HepG2 (cell line): ENCODE measurements around the gene BOD1. TPM values are rescaled to one million over a fixed set of nuclear protein-coding genes. Genes with fewer than 3 reads are reported as not detected.

Source experiments
- ATAC-seq: fragments of 200-7000 bp; cut with Tn5 transposase; 3 replicates; pipeline ENCODE4 v1.9.1; 2020; ENCODE audit warnings: mild to moderate bottlenecking, moderate library complexity
- BruUV-seq: library from RNA; stranded (reverse); fragments of 400-500 nt; replicated peaks from 2 replicates; lab custom pipeline; 2021; lab: Mats Ljungman, UMichigan
- CTCF ChIA-PET: fragments of 300-600 bp; formaldehyde crosslinking; extraction: SDS; loops from one replicate; lab custom pipeline; 2021; ENCODE audit warnings: low total read pairs, inconsistent platforms, low intra/inter-chr PET ratio; lab: Yijun Ruan, JAX
- POLR2A ChIA-PET: fragments of 350-600 bp; sonication (Branson Sonifier 250); formaldehyde crosslinking; loops from one replicate; lab custom pipeline; 2020; ENCODE audit warnings: antibody characterized with exemption, inconsistent platforms; lab: Yijun Ruan, JAX
- DNase-seq: peaks from one replicate; pipeline ENCODE4 v3.0.0-alpha.2; 2015; ENCODE audit warnings: low spot score
- FAIRE-seq: peaks from 3 replicates; lab custom pipeline; 2011; peaks lifted over from hg19 to GRCh38; lab: Jason Lieb, UNC
- H2AFZ ChIP-seq: one replicate; pipeline ENCODE4 v1.6.1; 2011; ENCODE audit warnings: low read length, inconsistent platforms
- H3K27ac ChIP-seq: fragments of 300-600 bp; 3 replicates; pipeline ENCODE4 v1.8.0; 2011; ENCODE audit warnings: mixed run types, mild to moderate bottlenecking, mixed read lengths, low read length, inconsistent platforms; ENCODE audit not compliant: insufficient read depth; ENCODE audit errors: extremely low read length
- H3K27me3 ChIP-seq, 2 experiments: fragments of 200-600 bp in 1 of 2; 2 replicates in 1 of 2; 3 replicates in 1 of 2; pipeline versions ENCODE4 v1.6.0 to v1.8.0; 2011; ENCODE audit warnings: low read length in 2 of 2, mild to moderate bottlenecking in 2 of 2, moderate library complexity in 2 of 2, inconsistent platforms in 1 of 2; ENCODE audit not compliant: insufficient read depth in 2 of 2, control insufficient read depth in 1 of 2
- H3K36me3 ChIP-seq, 2 experiments: fragments of 200-600 bp in 1 of 2; replicated peaks in 1 of 2; 2 replicates in 1 of 2; 3 replicates in 1 of 2; pipeline versions ENCODE4 v1.5.1 to v1.8.0; 2011; ENCODE audit warnings: low read length in 2 of 2, inconsistent platforms in 1 of 2; ENCODE audit not compliant: insufficient read depth in 2 of 2, control insufficient read depth in 1 of 2
- H3K4me1 ChIP-seq: 2 replicates; pipeline ENCODE4 v1.5.1; 2012; ENCODE audit warnings: low read length, inconsistent platforms; ENCODE audit not compliant: insufficient read depth
- H3K4me2 ChIP-seq: 2 replicates; pipeline ENCODE4 v1.6.0; 2011; ENCODE audit warnings: low read depth, low read length, inconsistent platforms
- H3K4me3 ChIP-seq, 3 experiments: fragments of 200-600 bp in 1 of 3; sonication (generic), shearing (Covaris generic) in 1 of 3; replicated peaks in 1 of 3; 2 replicates each; pipeline ENCODE4 v1.5.1; 2011 to 2016; ENCODE audit warnings: low read length in 3 of 3, inconsistent platforms in 2 of 3, low read depth in 2 of 3, mild to moderate bottlenecking in 2 of 3, control low read depth in 1 of 3, mixed read lengths in 1 of 3; ENCODE audit not compliant: insufficient read depth in 1 of 3
- H3K79me2 ChIP-seq: one replicate; pipeline ENCODE4 v1.6.1; 2011; ENCODE audit warnings: low read length, inconsistent platforms; ENCODE audit not compliant: insufficient read depth
- H3K9ac ChIP-seq: 2 replicates; pipeline ENCODE4 v1.6.0; 2011; ENCODE audit warnings: mild to moderate bottlenecking, low read depth, low read length, inconsistent platforms; ENCODE audit not compliant: insufficient read depth
- H3K9me3 ChIP-seq: 2 replicates; pipeline ENCODE4 v1.5.1; 2012; ENCODE audit warnings: mild to moderate bottlenecking, low read length
- H4K20me1 ChIP-seq: 2 replicates; pipeline ENCODE4 v1.6.0; 2011; ENCODE audit warnings: inconsistent platforms, mild to moderate bottlenecking, low read length, moderate library complexity; ENCODE audit not compliant: insufficient read depth
- CBX2 ChIP-seq, 2 experiments: fragments of 200-600 bp in 1 of 2; sonication (generic); formaldehyde crosslinking in 1 of 2; IDR thresholded peaks; 2 replicates each; pipeline versions ENCODE4 v1.7.0 to v1.8.1; 2018 to 2022; ENCODE audit warnings: low read depth in 2 of 2, low read length in 1 of 2, mild to moderate bottlenecking in 1 of 2, missing genetic modification reagents in 1 of 2
- HNRNPLL ChIP-seq: fragments of 200-400 bp; formaldehyde crosslinking; IDR thresholded peaks from 2 replicates; pipeline ENCODE4 v1.6.1; 2017; ENCODE audit warnings: mild to moderate bottlenecking, low read depth, low read length; ENCODE audit not compliant: poor library complexity, severe bottlenecking
- KDM4B ChIP-seq: sonication (generic); formaldehyde crosslinking; IDR thresholded peaks from 2 replicates; pipeline ENCODE4 v1.4.0; 2020; ENCODE audit warnings: missing genetic modification reagents
- KDM5B ChIP-seq: sonication (generic); formaldehyde crosslinking; IDR thresholded peaks from 2 replicates; pipeline ENCODE4 v1.4.0; 2020; ENCODE audit warnings: missing genetic modification reagents, mild to moderate bottlenecking, borderline replicate concordance
- REXO4 ChIP-seq: sonication (generic); formaldehyde crosslinking; IDR thresholded peaks from 2 replicates; pipeline ENCODE4 v1.8.0; 2022; ENCODE audit warnings: missing genetic modification reagents, mild to moderate bottlenecking, borderline replicate concordance
- SALL2 ChIP-seq: sonication (generic); formaldehyde crosslinking; IDR thresholded peaks from 2 replicates; pipeline ENCODE4 v1.8.1; 2023; ENCODE audit warnings: mild to moderate bottlenecking, missing genetic modification reagents, inconsistent platforms
- SMC3 ChIP-seq: IDR thresholded peaks from 2 replicates; pipeline ENCODE4 v1.6.1; 2011; ENCODE audit warnings: low read length, improper control_type of control experiment
- THAP11 ChIP-seq: IDR thresholded peaks from 2 replicates; pipeline ENCODE4 v1.6.1; 2016; ENCODE audit warnings: missing biosample characterization, missing genetic modification reagents
- ZBTB42 ChIP-seq: sonication (generic); formaldehyde crosslinking; IDR thresholded peaks from 2 replicates; pipeline ENCODE4 v1.5.0; 2020; ENCODE audit warnings: mild to moderate bottlenecking, missing genetic modification reagents
- ZNF451 ChIP-seq: sonication (generic); formaldehyde crosslinking; IDR thresholded peaks from 2 replicates; pipeline ENCODE4 v1.5.0; 2020; ENCODE audit warnings: mild to moderate bottlenecking, missing genetic modification reagents
- ZNF501 ChIP-seq: sonication (generic); formaldehyde crosslinking; IDR thresholded peaks from 2 replicates; pipeline ENCODE4 v1.5.1; 2020; ENCODE audit warnings: mild to moderate bottlenecking, moderate library complexity, missing genetic modification reagents
- ZNF567 ChIP-seq: sonication (generic); formaldehyde crosslinking; IDR thresholded peaks from 2 replicates; pipeline ENCODE4 v1.8.1; 2023; ENCODE audit warnings: mild to moderate bottlenecking, missing genetic modification reagents, borderline replicate concordance
- ZNF709 ChIP-seq: sonication (generic); formaldehyde crosslinking; IDR thresholded peaks from 2 replicates; pipeline ENCODE4 v1.5.0; 2020; ENCODE audit warnings: mild to moderate bottlenecking, missing genetic modification reagents
- ZNF75D ChIP-seq: sonication (generic); formaldehyde crosslinking; IDR thresholded peaks from 2 replicates; pipeline ENCODE4 v1.8.1; 2023; ENCODE audit warnings: missing genetic modification reagents, mild to moderate bottlenecking, borderline replicate concordance
- WGBS: methylation state at CpG from one replicate; pipeline ENCODE4 v1.1.6; 2017; ENCODE audit warnings: low lambda C conversion rate; 5-methylcytosine and 5-hydroxymethylcytosine counted together
- in situ Hi-C: cut with HindIII; loops from 2 replicates; pipeline ENCODE4 v1.10.0; 2017; ENCODE audit warnings: low pct_unique_long_range_greater_than_20kb; ENCODE audit not compliant: extremely low pct_ligation_motif_present
- intact Hi-C: fragments of 100-400 bp; cut with micrococcal nuclease; formaldehyde crosslinking; loops from one replicate; pipeline ENCODE4 v1.10.0; 2022; ENCODE audit not compliant: unreplicated experiment
- polyA plus RNA-seq, 8 experiments: library from polyadenylated mRNA; depleted of rRNA in 3 of 8; stranded (reverse) in 7 of 8; unstranded in 1 of 8; fragments of >200 nt; fragmentation: Illumina TruSeq in 4 of 8; extraction: Trizol in 4 of 8; gene quantifications; 2 replicates each; pipeline versions ENCODE4 v1.2.1 to v1.2.3, GENCODE V29; 2011 to 2016; ENCODE audit warnings: low read depth in 4 of 8, missing spikeins in 1 of 8, mixed read lengths in 1 of 8; ENCODE audit not compliant: insufficient read depth in 1 of 8
- total RNA-seq, 5 experiments: library from RNA; depleted of rRNA; stranded (reverse); fragments of >200 nt; fragmentation: Illumina TruSeq; extraction: Trizol; gene quantifications; 2 replicates each; pipeline ENCODE4 v1.2.3, GENCODE V29; 2016; ENCODE audit warnings: low read depth in 1 of 5
- TF ChIP-seq, protein P1 (sequence below): sonication (generic); formaldehyde crosslinking; IDR thresholded peaks from 2 replicates; pipeline ENCODE4 v1.5.1; 2020; ENCODE audit warnings: mild to moderate bottlenecking, moderate library complexity, missing genetic modification reagents
- TF ChIP-seq, protein P2 (sequence below): sonication (generic); formaldehyde crosslinking; IDR thresholded peaks from 2 replicates; pipeline ENCODE4 v1.4.0; 2020; ENCODE audit warnings: mild to moderate bottlenecking, missing genetic modification reagents
- TF ChIP-seq, protein P3 (sequence below): sonication (generic); formaldehyde crosslinking; IDR thresholded peaks from 2 replicates; pipeline ENCODE4 v1.4.0; 2020; ENCODE audit warnings: low read depth, mild to moderate bottlenecking, missing genetic modification reagents

Gene BOD1
- total and polyA plus RNA-seq, 2 of the 13 experiments (the other 11 are each of a cell fraction or from before 2014, with no cell fraction given) = 81.5 to 103 TPM

DNA sequence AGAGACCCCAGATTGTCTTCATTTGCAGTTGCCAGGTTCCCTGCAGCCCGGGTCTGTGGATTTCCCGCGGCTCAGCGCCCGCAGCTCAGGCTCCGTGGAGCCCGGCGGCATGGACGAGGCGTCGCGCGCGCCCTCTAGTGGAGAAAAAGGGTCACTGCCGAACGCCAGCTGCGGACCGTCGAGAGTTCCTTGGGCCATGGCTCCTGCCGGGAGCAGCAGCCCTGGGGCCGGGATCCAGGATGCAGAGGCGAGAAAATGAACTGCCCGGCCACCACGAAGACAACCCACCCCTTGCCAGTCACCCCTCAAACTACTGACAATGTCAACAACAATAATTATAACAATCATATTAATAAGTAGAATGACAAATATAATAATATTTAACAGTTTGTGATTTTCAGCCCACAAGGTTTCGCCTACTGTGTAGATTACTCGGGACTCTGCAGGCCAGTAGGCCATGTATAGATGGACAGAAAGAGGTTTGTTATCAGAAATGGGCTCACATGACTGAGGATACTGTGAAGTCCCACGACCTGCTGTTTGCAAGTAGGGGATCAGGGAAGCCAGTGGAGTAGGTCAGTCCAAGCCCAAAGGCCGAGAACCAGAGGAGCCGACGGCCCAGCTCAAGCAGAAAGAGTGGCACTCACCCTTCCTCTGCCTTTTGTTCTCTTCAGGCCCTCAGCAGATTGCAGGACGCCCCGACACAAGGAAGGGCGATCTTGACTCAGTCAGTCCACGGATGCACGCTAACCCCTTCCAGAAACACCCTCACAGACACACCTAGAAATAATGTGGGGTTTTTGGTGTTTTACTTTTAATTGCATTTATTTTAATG, 43.1 kb downstream of the BOD1 start:
- DNase-seq (peak; percentile 28), FAIRE-seq (peak; percentile 26), ATAC-seq (peak; percentile 96)
- Histone ChIP-seq H3K79me2 (no peaks in the 10 kb centered on the region), H3K9me3 (no peaks in the 10 kb centered on the region), H3K27me3 (peaks cover 0 to 30% of the 10 kb centered on the region in 2 experiments; a peak in 3 of 5 replicates), H3K27ac (no peak overlapping the region), H4K20me1 (no peaks in the 10 kb centered on the region), H3K9ac (no peak overlapping the region), H3K4me1 (no peaks in the 10 kb centered on the region), H3K4me2 (peak overlapping the region; percentile 40; the same call in 1 of the 2 replicates), H3K4me3 (no peak overlapping the region; a peak in 1 of 6 replicates), H3K36me3 (no peaks in the 10 kb centered on the region), H2AFZ (peak overlapping the region; percentile 81)
- ChIA-PET CTCF (interaction anchor here (1.3 to 1.9 kb wide), 2 partner anchors 177 to 280 kb away, joined by 3 to 9 read pairs; no protein-coding TSS in a partner anchor), POLR2A (no interaction called here)
- intact Hi-C loops = loop anchor here (1.0 to 10.0 kb wide), 4 partner anchors 119 to 409 kb away; no protein-coding TSS in a partner anchor
- no TSS peak for BruUV-seq
- in situ Hi-C loops = loop anchor here (25.0 kb wide), 1 partner anchor 586 kb away; the partner anchor contains the start of gene ATP6V0E1
- 48% methylated on average over 17 of the region's 35 CpGs for WGBS
- TF ChIP-seq THAP11 (CRISPR knock-in tag) = no peak
- TF ChIP-seq, protein P1, sequence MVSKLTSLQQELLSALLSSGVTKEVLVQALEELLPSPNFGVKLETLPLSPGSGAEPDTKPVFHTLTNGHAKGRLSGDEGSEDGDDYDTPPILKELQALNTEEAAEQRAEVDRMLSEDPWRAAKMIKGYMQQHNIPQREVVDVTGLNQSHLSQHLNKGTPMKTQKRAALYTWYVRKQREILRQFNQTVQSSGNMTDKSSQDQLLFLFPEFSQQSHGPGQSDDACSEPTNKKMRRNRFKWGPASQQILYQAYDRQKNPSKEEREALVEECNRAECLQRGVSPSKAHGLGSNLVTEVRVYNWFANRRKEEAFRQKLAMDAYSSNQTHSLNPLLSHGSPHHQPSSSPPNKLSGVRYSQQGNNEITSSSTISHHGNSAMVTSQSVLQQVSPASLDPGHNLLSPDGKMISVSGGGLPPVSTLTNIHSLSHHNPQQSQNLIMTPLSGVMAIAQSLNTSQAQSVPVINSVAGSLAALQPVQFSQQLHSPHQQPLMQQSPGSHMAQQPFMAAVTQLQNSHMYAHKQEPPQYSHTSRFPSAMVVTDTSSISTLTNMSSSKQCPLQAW (CRISPR knock-in tag) = 0 out of 2 replicates have a peak, but pooled peaks have one; percentile 35
- TF ChIP-seq, protein P2, sequence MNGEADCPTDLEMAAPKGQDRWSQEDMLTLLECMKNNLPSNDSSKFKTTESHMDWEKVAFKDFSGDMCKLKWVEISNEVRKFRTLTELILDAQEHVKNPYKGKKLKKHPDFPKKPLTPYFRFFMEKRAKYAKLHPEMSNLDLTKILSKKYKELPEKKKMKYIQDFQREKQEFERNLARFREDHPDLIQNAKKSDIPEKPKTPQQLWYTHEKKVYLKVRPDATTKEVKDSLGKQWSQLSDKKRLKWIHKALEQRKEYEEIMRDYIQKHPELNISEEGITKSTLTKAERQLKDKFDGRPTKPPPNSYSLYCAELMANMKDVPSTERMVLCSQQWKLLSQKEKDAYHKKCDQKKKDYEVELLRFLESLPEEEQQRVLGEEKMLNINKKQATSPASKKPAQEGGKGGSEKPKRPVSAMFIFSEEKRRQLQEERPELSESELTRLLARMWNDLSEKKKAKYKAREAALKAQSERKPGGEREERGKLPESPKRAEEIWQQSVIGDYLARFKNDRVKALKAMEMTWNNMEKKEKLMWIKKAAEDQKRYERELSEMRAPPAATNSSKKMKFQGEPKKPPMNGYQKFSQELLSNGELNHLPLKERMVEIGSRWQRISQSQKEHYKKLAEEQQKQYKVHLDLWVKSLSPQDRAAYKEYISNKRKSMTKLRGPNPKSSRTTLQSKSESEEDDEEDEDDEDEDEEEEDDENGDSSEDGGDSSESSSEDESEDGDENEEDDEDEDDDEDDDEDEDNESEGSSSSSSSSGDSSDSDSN (CRISPR knock-in tag) = peak; percentile 47; the same call in 1 of the 2 replicates
- TF ChIP-seq ZNF501 (CRISPR knock-in tag) = 0 out of 2 replicates have a peak, but pooled peaks have one; percentile 57
- 0 out of 2 replicates have a peak, but pooled peaks have one; percentile 20 for TF ChIP-seq KDM5B (CRISPR knock-in tag)
- TF ChIP-seq, protein P3, sequence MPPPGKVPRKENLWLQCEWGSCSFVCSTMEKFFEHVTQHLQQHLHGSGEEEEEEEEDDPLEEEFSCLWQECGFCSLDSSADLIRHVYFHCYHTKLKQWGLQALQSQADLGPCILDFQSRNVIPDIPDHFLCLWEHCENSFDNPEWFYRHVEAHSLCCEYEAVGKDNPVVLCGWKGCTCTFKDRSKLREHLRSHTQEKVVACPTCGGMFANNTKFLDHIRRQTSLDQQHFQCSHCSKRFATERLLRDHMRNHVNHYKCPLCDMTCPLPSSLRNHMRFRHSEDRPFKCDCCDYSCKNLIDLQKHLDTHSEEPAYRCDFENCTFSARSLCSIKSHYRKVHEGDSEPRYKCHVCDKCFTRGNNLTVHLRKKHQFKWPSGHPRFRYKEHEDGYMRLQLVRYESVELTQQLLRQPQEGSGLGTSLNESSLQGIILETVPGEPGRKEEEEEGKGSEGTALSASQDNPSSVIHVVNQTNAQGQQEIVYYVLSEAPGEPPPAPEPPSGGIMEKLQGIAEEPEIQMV (CRISPR knock-in tag) = 0 out of 2 replicates have a peak, but pooled peaks have one; percentile 66
- TF ChIP-seq SALL2 (CRISPR knock-in tag) = 0 out of 2 replicates have a peak, but pooled peaks have one; percentile 41
- peak; percentile 42; the same call in 1 of the 2 replicates for TF ChIP-seq SMC3
- TF ChIP-seq ZNF451 (CRISPR knock-in tag) = no peak
- TF ChIP-seq ZNF709 (CRISPR knock-in tag) = no peak
- TF ChIP-seq ZNF567 (CRISPR knock-in tag) = 0 out of 2 replicates have a peak, but pooled peaks have one; percentile 44
- no peak for TF ChIP-seq REXO4 (CRISPR knock-in tag)
- peak; percentile 55; the same call in 1 of the 2 replicates for TF ChIP-seq KDM4B (CRISPR knock-in tag)
- TF ChIP-seq ZNF75D (CRISPR knock-in tag) = no peak
- no peak for TF ChIP-seq CBX2 (IDR thresholded peaks at IDR 0.05; ENCODE audit: low read depth, low read length)
- TF ChIP-seq CBX2 (CRISPR knock-in tag; IDR thresholded peaks at IDR 0.05; ENCODE audit: low read depth) = no peak
- peak; percentile 71 for TF ChIP-seq HNRNPLL
- TF ChIP-seq ZBTB42 (CRISPR knock-in tag) = no peak
